Right atrium auricular region (tissue), 2 donors: Measurements from ENCODE around the gene MET. TPM values are rescaled to one million over a fixed set of nuclear protein-coding genes. Genes with fewer than 3 reads are reported as not detected.

Source experiments
- DNase-seq: peaks from one replicate; pipeline ENCODE4 v3.0.0-alpha.2; 2019; ENCODE audit warnings: low spot score
- H3K27ac ChIP-seq, 2 donors: fragments of 200-600 bp; sonication (generic); 1 replicate in 1 of 2; 2 replicates in 1 of 2; pipeline ENCODE4 v1.5.1; 2016 to 2019
- H3K27me3 ChIP-seq, 2 donors: fragments of 200-600 bp; sonication (generic); one replicate each; pipeline versions ENCODE4 v1.5.1 to v1.6.0; 2017 to 2019
- H3K36me3 ChIP-seq: fragments of 200-600 bp; sonication (generic); one replicate; pipeline ENCODE4 v1.5.1; 2016
- H3K4me1 ChIP-seq, 2 donors: fragments of 200-600 bp; sonication (generic); one replicate each; pipeline versions ENCODE4 v1.5.1 to v1.6.0; 2017 to 2019
- H3K4me3 ChIP-seq, 2 donors: fragments of 200-600 bp; sonication (generic); 1 replicate in 1 of 2; 2 replicates in 1 of 2; pipeline ENCODE4 v1.5.1; 2017 to 2019; ENCODE audit warnings: mild to moderate bottlenecking in 1 of 2, moderate library complexity in 1 of 2
- H3K9me3 ChIP-seq, 2 donors: fragments of 200-600 bp; sonication (generic); one replicate each; pipeline ENCODE4 v1.5.1; 2019
- total RNA-seq, 2 donors: library from RNA; depleted of rRNA; stranded (reverse); fragments of >200 nt; gene quantifications; one replicate each; pipeline ENCODE4 v1.1.0, GENCODE V29; 2016
- TF ChIP-seq, protein P1 (sequence below), 2 donors: fragments of 200-600 bp; sonication (generic); IDR thresholded peaks; one replicate each; pipeline ENCODE4 v1.5.1; 2019; ENCODE audit warnings: antibody characterized with exemption in 2 of 2

Gene MET
- total RNA-seq, 2 donors from 2014 or later = 16.1 to 17.5 TPM

DNA sequence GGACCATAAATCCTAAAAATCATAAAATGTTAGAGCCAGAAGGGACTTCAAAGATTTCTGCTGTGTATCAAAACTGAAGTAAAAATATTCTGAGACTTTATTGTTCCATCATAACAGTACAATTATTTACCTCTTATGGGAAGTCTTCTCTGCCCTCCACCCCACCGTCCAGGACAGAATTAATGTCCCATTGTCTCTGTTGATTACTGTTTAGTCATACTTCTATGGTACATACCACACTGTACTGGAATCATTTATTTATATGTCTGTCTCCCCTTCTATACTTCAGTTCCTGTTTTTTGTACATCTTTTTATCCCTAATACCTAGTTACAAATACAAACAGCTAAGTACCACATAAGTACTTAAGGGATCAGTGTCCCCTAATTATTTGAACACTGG lies 98.9 kb downstream of the MET start:
- Histone ChIP-seq H3K27ac (no peak overlapping the region), H3K36me3 (no peaks in the 10 kb centered on the region), H3K9me3 (no peaks in the 10 kb centered on the region), H3K27me3 (no peaks in the 10 kb centered on the region), H3K4me1 (no peaks in the 10 kb centered on the region), H3K4me3 (no peak overlapping the region)
- no peak for DNase-seq
- TF ChIP-seq, protein P1, sequence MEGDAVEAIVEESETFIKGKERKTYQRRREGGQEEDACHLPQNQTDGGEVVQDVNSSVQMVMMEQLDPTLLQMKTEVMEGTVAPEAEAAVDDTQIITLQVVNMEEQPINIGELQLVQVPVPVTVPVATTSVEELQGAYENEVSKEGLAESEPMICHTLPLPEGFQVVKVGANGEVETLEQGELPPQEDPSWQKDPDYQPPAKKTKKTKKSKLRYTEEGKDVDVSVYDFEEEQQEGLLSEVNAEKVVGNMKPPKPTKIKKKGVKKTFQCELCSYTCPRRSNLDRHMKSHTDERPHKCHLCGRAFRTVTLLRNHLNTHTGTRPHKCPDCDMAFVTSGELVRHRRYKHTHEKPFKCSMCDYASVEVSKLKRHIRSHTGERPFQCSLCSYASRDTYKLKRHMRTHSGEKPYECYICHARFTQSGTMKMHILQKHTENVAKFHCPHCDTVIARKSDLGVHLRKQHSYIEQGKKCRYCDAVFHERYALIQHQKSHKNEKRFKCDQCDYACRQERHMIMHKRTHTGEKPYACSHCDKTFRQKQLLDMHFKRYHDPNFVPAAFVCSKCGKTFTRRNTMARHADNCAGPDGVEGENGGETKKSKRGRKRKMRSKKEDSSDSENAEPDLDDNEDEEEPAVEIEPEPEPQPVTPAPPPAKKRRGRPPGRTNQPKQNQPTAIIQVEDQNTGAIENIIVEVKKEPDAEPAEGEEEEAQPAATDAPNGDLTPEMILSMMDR (IDR thresholded peaks at IDR 0.05) = no peak

DNA sequence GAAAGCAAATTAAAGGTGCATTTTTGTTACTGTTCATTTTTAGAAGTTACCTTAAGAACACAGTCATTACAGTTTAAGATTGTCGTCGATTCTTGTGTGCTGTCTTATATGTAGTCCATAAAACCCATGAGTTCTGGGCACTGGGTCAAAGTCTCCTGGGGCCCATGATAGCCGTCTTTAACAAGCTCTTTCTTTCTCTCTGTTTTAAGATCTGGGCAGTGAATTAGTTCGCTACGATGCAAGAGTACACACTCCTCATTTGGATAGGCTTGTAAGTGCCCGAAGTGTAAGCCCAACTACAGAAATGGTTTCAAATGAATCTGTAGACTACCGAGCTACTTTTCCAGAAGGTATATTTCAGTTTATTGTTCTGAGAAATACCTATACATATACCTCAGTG lies 99.6 kb downstream of the MET start:
- no peak for DNase-seq
- H3K36me3 ChIP-seq = no peaks in the 10 kb centered on the region
- H3K9me3 ChIP-seq = no peaks in the 10 kb centered on the region
- no peak overlapping the region for H3K4me3 ChIP-seq
- no peaks in the 10 kb centered on the region for H3K4me1 ChIP-seq
- TF ChIP-seq, protein P1 (IDR thresholded peaks at IDR 0.05) = no peak
- H3K27me3 ChIP-seq = no peaks in the 10 kb centered on the region
- H3K27ac ChIP-seq = no peak overlapping the region

DNA sequence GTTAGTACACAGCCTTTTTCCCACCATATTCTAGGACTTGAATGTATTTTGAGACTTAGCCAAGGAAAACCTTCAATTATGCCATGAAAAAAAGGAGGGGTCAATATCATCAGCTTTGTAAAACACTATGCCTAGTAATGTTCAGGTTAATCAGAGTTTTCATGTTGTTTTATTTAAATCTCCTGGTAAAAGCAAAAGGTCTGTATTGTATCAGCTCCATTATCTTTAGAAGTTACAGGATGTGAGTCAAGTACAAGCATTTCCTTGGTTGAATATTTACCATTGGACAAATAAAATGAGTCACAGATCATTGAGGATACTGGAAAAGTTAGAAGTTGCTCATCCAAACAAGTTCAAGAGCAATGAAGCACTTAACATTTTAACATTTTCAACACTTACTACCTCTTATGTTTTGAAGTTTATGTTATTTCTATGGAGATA lies 100.4 kb downstream of the MET start:
- DNase-seq = no peak

DNA sequence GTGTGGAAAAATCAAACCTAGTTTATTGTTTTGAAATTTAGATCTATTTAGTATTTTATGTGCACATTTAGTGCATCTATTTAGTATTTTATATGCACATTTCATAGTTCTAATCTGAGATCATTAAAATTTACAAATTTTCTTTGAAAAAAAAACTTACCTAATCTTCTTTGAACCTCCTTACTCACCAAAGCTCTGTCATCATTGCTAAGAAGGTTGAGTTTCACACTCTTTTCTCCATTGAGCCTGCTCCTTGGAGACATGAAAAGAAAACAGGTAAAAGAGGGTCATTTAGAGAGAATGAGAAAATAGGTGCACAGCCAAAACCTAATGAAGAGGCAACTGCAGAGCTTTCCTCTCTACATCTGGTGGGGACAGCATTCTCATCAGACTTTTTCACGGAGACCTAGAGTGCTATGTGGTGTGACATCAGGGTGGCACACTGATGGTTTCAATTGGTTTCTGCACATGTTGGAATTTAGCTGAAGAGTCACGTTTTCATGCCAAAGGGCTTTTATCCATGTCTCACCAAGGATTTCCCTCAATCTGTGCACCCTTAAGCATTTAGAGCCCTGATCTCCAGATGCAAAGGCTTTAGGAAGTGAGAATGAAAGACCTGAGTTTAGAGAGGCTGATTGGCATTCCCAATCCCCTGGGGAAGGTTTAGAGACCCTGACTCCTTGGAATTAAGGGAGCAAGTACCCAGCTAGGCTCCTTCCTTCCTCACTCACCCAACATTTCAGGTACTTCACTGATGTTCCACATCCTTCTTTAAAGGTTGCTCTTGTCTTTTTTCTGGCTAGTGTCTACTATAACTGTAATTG lies 101.1 kb downstream of the MET start:
- Histone ChIP-seq H3K9me3 (no peaks in the 10 kb centered on the region), H3K4me3 (no peak overlapping the region), H3K27me3 (no peaks in the 10 kb centered on the region), H3K4me1 (no peaks in the 10 kb centered on the region), H3K36me3 (no peaks in the 10 kb centered on the region), H3K27ac (no peak overlapping the region)
- no peak for DNase-seq
- TF ChIP-seq, protein P1 (IDR thresholded peaks at IDR 0.05) = no peak

More for the DNA sequence above, 100.4 kb downstream of the MET start:
- H3K36me3 ChIP-seq = no peaks in the 10 kb centered on the region
- no peak overlapping the region for H3K4me3 ChIP-seq
- H3K9me3 ChIP-seq = no peaks in the 10 kb centered on the region
- H3K27me3 ChIP-seq = no peaks in the 10 kb centered on the region
- TF ChIP-seq, protein P1 (IDR thresholded peaks at IDR 0.05) = no peak
- no peaks in the 10 kb centered on the region for H3K4me1 ChIP-seq
- no peak overlapping the region for H3K27ac ChIP-seq

DNA sequence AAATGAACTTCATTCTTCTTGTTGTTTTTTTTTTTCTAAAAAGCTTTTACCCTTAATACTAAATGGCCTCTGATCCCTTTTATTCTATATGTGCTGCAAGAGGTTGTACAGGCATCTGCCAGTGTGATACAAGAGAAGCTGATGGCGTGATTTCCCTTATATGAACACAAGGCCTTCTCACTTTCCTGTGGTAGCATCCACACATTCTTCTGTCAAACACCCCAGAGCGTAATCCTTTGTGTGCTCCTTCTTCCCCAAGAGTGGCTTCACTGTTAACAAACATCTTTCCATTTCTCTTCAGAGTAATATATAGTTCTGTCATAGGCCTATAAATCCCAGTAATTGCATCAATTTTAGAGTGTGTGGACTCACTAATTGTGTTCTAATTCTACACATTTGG lies 104.0 kb downstream of the MET start:
- Histone ChIP-seq H3K4me1 (peaks cover 0 to 8% of the 10 kb centered on the region in 2 donors), H3K9me3 (no peaks in the 10 kb centered on the region), H3K27ac (no peak overlapping the region), H3K36me3 (no peaks in the 10 kb centered on the region), H3K4me3 (no peak overlapping the region), H3K27me3 (no peaks in the 10 kb centered on the region)
- DNase-seq = no peak
- TF ChIP-seq, protein P1 (IDR thresholded peaks at IDR 0.05) = no peak
